Liver (tissue), 9 donors: ENCODE data around the gene METTL15. TPM values are rescaled to one million over a fixed set of nuclear protein-coding genes. Genes with fewer than 3 reads are reported as not detected.

ENCODE experiments used
- DNase-seq: peaks from one replicate; pipeline ENCODE4 v3.0.0-alpha.2; 2017; ENCODE audit warnings: low spot score
- H3K27ac ChIP-seq, 2 donors: one replicate each; pipeline ENCODE4 v1.7.0; 2013; ENCODE audit warnings: inconsistent platforms in 2 of 2, low read length in 2 of 2, control low read depth in 1 of 2, low read depth in 1 of 2, mild to moderate bottlenecking in 1 of 2
- H3K27me3 ChIP-seq, 4 donors: one replicate each; pipeline versions ENCODE4 v1.6.1 to v1.7.0; 2013; ENCODE audit warnings: low read length in 3 of 4, inconsistent platforms in 1 of 4, mild to moderate bottlenecking in 1 of 4, moderate library complexity in 1 of 4; ENCODE audit not compliant: control insufficient read depth in 4 of 4, insufficient read depth in 4 of 4
- H3K36me3 ChIP-seq, 4 donors: one replicate each; pipeline versions ENCODE4 v1.6.1 to v1.7.0; 2013; ENCODE audit warnings: low read length in 3 of 4, mild to moderate bottlenecking in 3 of 4, low read depth in 1 of 4, moderate library complexity in 1 of 4; ENCODE audit not compliant: control insufficient read depth in 4 of 4, insufficient read depth in 3 of 4
- H3K4me1 ChIP-seq, 4 donors: one replicate each; pipeline versions ENCODE4 v1.6.1 to v1.7.0; 2013; ENCODE audit warnings: low read length in 3 of 4, mild to moderate bottlenecking in 3 of 4, moderate library complexity in 1 of 4; ENCODE audit not compliant: control insufficient read depth in 4 of 4, insufficient read depth in 4 of 4
- H3K4me3 ChIP-seq, 3 donors: one replicate each; pipeline versions ENCODE4 v1.6.1 to v1.7.0; 2013; ENCODE audit warnings: low read length in 3 of 3, control low read depth in 1 of 3, low read depth in 1 of 3, mild to moderate bottlenecking in 1 of 3
- H3K9ac ChIP-seq, 2 donors: one replicate each; pipeline ENCODE4 v1.7.0; 2013; ENCODE audit warnings: low read length in 2 of 2, mild to moderate bottlenecking in 2 of 2, moderate library complexity in 2 of 2, control low read depth in 1 of 2, low read depth in 1 of 2
- H3K9me3 ChIP-seq, 4 donors: one replicate each; pipeline versions ENCODE4 v1.6.1 to v1.7.0; 2013; ENCODE audit warnings: low read length in 3 of 4; ENCODE audit not compliant: control insufficient read depth in 4 of 4
- EGR1 ChIP-seq, 2 donors: IDR thresholded peaks; 2 replicates each; pipeline ENCODE4 v1.6.1; 2016 to 2018; ENCODE audit warnings: antibody characterized with exemption in 2 of 2, low read depth in 2 of 2
- FOXA1 ChIP-seq: IDR thresholded peaks from 2 replicates; pipeline ENCODE4 v1.6.1; 2016; ENCODE audit warnings: antibody characterized with exemption
- FOXA2 ChIP-seq: IDR thresholded peaks from 2 replicates; pipeline ENCODE4 v1.6.1; 2016; ENCODE audit warnings: antibody characterized with exemption
- GABPA ChIP-seq, 2 donors: IDR thresholded peaks in 1 of 2; conservative IDR thresholded peaks in 1 of 2; 2 replicates each; pipeline ENCODE4 v1.6.1; 2016; ENCODE audit warnings: antibody characterized with exemption in 2 of 2, mild to moderate bottlenecking in 1 of 2, moderate library complexity in 1 of 2
- HNF4A ChIP-seq, 2 donors: conservative IDR thresholded peaks; 2 replicates each; pipeline ENCODE4 v1.6.1; 2016; ENCODE audit warnings: antibody characterized with exemption in 2 of 2, mild to moderate bottlenecking in 2 of 2
- HNF4G ChIP-seq: IDR thresholded peaks from 2 replicates; pipeline ENCODE4 v1.6.1; 2016; ENCODE audit warnings: antibody characterized with exemption
- JUND ChIP-seq, 2 donors: IDR thresholded peaks; 2 replicates each; pipeline ENCODE4 v1.6.1; 2016; ENCODE audit warnings: antibody characterized with exemption in 2 of 2
- NR2F2 ChIP-seq: IDR thresholded peaks from 2 replicates; pipeline ENCODE4 v1.6.1; 2016; ENCODE audit warnings: antibody characterized with exemption
- RAD21 ChIP-seq, 2 donors: IDR thresholded peaks; 2 replicates each; pipeline ENCODE4 v1.6.1; 2016; ENCODE audit warnings: antibody characterized with exemption in 2 of 2, mild to moderate bottlenecking in 2 of 2
- RXRA ChIP-seq, 2 donors: IDR thresholded peaks; 2 replicates each; pipeline ENCODE4 v1.6.1; 2017 to 2018; ENCODE audit warnings: antibody characterized with exemption in 2 of 2, mild to moderate bottlenecking in 1 of 2
- SP1 ChIP-seq: IDR thresholded peaks from 2 replicates; pipeline ENCODE4 v1.6.1; 2018; ENCODE audit warnings: antibody characterized with exemption, mild to moderate bottlenecking
- TAF1 ChIP-seq: conservative IDR thresholded peaks from 2 replicates; pipeline ENCODE4 v1.6.1; 2016; ENCODE audit warnings: antibody characterized with exemption, mild to moderate bottlenecking
- YY1 ChIP-seq: IDR thresholded peaks from 2 replicates; pipeline ENCODE4 v1.6.1; 2016; ENCODE audit warnings: antibody characterized with exemption, mild to moderate bottlenecking
- WGBS: extraction: QIAGEN DNeasy Blood & Tissue Kit; methylation state at CpG from one replicate; pipeline ENCODE4 v1.1.7; 2013; 5-methylcytosine and 5-hydroxymethylcytosine counted together
- polyA plus RNA-seq, 2 donors: library from polyadenylated mRNA; stranded (reverse) in 1 of 2; unstranded in 1 of 2; fragments of 200-250 nt in 1 of 2; fragments of >200 nt in 1 of 2; fragmentation: Nextera tagmentation in 1 of 2; extraction: Ambion mirVana in 1 of 2; gene quantifications; one replicate each; pipeline versions ENCODE4 v1.2.1 to v1.2.3, GENCODE V29; 2013 to 2015
- total RNA-seq, 2 donors: library from RNA; depleted of rRNA; stranded (reverse); fragments of >200 nt; gene quantifications; one replicate each; pipeline ENCODE4 v1.2.3, GENCODE V29; 2014
- TF ChIP-seq, protein P1 (sequence below): IDR thresholded peaks from 2 replicates; pipeline ENCODE4 v1.6.1; 2016; ENCODE audit warnings: antibody characterized with exemption
- TF ChIP-seq, protein P2 (sequence below): IDR thresholded peaks from 2 replicates; pipeline ENCODE4 v1.6.1; 2016; ENCODE audit warnings: antibody characterized with exemption
- TF ChIP-seq, protein P3 (sequence below): fragments of 150-350 bp; IDR thresholded peaks from 2 replicates; pipeline ENCODE4 v1.5.1; 2017; ENCODE audit warnings: improper control_type of control experiment, low read depth, low read length; ENCODE audit not compliant: missing input control
- TF ChIP-seq, protein P4 (sequence below): IDR thresholded peaks from 2 replicates; pipeline ENCODE4 v1.6.1; 2016; ENCODE audit warnings: antibody characterized with exemption
- TF ChIP-seq, protein P5 (sequence below): IDR thresholded peaks from 2 replicates; pipeline ENCODE4 v1.6.1; 2016; ENCODE audit warnings: antibody characterized with exemption, mild to moderate bottlenecking
- donor health status: healthy.
- donor health status: healthy.
- donor health status: healthy.
- donor health status: healthy.
- donor health status: healthy.

METTL15 gene
- total and polyA plus RNA-seq, 4 donors: 4.1 to 11.5 (median 8.1) TPM

DNA sequence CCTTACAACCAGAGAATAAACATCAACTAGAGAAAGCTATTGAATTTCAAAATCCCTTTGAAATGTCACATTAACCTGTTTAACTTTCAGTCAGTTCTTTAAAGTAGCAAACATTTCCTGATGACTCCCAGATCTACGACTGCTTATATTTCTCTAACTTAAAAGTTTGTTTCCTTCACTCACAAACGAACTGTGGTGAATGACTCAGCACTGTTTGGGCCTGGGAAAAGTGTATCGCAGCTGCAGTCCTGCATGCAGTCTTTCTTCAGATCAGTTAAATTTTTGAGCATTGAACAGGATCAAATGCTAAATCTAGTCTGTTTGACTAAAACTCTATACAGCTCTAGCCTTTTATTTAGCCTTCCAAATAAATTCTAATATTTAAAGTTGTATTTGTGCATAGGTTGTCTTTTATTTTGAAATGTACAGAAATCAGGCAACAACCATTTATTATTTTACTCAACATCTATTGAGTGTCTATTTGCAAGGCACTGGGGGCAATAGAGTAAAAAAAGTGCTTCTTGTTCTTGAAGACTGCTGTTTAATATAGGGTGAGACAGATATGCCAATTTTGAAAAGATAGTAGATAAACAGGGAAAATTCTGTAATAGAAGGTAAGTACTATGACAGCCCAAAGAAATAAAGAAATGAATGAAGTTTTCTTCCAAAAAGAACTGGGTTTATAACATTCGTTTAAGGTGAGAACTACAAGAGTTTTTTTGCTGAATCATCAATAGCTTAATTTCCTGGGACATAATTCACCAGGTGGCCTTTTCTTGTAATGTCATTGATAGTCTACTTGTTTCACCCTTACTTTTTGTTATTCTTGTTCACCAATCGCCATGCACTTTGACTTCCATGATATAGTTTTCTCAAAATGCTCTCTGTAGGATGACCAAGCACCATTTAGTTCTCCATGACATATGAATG, 235.4 kb downstream of the METTL15 start:
- Histone ChIP-seq H3K4me1 (no peaks in the 10 kb centered on the region), H3K36me3 (no peaks in the 10 kb centered on the region), H3K9me3 (peaks cover 0 to 6% (median 4%) of the 10 kb centered on the region in 4 donors), H3K27me3 (no peaks in the 10 kb centered on the region), H3K9ac (no peak overlapping the region), H3K27ac (no peak overlapping the region), H3K4me3 (no peak overlapping the region)
- no peak for DNase-seq
- TF ChIP-seq TAF1 (no peak), JUND (IDR thresholded peaks at IDR 0.05) (no peak), FOXA1 (no peak), SP1 (no peak), RAD21 (IDR thresholded peaks at IDR 0.05) (no peak), GABPA (IDR thresholded peaks at IDR 0.05 in 1 of 2, conservative IDR thresholded peaks at IDR 0.05 in 1 of 2) (no peak), RXRA (IDR thresholded peaks at IDR 0.05) (no peak), HNF4A (conservative IDR thresholded peaks at IDR 0.05) (no peak), HNF4G (no peak), FOXA2 (no peak), EGR1 (IDR thresholded peaks at IDR 0.05; ENCODE audit: low read depth in 2 of 2) (no peak), YY1 (no peak), NR2F2 (no peak)
- TF ChIP-seq, protein P1, sequence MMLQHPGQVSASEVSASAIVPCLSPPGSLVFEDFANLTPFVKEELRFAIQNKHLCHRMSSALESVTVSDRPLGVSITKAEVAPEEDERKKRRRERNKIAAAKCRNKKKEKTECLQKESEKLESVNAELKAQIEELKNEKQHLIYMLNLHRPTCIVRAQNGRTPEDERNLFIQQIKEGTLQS: no peak
- TF ChIP-seq, protein P2, sequence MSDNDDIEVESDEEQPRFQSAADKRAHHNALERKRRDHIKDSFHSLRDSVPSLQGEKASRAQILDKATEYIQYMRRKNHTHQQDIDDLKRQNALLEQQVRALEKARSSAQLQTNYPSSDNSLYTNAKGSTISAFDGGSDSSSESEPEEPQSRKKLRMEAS: no peak
- TF ChIP-seq, protein P3, sequence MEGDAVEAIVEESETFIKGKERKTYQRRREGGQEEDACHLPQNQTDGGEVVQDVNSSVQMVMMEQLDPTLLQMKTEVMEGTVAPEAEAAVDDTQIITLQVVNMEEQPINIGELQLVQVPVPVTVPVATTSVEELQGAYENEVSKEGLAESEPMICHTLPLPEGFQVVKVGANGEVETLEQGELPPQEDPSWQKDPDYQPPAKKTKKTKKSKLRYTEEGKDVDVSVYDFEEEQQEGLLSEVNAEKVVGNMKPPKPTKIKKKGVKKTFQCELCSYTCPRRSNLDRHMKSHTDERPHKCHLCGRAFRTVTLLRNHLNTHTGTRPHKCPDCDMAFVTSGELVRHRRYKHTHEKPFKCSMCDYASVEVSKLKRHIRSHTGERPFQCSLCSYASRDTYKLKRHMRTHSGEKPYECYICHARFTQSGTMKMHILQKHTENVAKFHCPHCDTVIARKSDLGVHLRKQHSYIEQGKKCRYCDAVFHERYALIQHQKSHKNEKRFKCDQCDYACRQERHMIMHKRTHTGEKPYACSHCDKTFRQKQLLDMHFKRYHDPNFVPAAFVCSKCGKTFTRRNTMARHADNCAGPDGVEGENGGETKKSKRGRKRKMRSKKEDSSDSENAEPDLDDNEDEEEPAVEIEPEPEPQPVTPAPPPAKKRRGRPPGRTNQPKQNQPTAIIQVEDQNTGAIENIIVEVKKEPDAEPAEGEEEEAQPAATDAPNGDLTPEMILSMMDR: no peak
- TF ChIP-seq, protein P4, sequence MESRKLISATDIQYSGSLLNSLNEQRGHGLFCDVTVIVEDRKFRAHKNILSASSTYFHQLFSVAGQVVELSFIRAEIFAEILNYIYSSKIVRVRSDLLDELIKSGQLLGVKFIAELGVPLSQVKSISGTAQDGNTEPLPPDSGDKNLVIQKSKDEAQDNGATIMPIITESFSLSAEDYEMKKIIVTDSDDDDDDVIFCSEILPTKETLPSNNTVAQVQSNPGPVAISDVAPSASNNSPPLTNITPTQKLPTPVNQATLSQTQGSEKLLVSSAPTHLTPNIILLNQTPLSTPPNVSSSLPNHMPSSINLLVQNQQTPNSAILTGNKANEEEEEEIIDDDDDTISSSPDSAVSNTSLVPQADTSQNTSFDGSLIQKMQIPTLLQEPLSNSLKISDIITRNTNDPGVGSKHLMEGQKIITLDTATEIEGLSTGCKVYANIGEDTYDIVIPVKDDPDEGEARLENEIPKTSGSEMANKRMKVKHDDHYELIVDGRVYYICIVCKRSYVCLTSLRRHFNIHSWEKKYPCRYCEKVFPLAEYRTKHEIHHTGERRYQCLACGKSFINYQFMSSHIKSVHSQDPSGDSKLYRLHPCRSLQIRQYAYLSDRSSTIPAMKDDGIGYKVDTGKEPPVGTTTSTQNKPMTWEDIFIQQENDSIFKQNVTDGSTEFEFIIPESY: no peak
- TF ChIP-seq, protein P5, sequence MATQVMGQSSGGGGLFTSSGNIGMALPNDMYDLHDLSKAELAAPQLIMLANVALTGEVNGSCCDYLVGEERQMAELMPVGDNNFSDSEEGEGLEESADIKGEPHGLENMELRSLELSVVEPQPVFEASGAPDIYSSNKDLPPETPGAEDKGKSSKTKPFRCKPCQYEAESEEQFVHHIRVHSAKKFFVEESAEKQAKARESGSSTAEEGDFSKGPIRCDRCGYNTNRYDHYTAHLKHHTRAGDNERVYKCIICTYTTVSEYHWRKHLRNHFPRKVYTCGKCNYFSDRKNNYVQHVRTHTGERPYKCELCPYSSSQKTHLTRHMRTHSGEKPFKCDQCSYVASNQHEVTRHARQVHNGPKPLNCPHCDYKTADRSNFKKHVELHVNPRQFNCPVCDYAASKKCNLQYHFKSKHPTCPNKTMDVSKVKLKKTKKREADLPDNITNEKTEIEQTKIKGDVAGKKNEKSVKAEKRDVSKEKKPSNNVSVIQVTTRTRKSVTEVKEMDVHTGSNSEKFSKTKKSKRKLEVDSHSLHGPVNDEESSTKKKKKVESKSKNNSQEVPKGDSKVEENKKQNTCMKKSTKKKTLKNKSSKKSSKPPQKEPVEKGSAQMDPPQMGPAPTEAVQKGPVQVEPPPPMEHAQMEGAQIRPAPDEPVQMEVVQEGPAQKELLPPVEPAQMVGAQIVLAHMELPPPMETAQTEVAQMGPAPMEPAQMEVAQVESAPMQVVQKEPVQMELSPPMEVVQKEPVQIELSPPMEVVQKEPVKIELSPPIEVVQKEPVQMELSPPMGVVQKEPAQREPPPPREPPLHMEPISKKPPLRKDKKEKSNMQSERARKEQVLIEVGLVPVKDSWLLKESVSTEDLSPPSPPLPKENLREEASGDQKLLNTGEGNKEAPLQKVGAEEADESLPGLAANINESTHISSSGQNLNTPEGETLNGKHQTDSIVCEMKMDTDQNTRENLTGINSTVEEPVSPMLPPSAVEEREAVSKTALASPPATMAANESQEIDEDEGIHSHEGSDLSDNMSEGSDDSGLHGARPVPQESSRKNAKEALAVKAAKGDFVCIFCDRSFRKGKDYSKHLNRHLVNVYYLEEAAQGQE: no peak
- WGBS: 70% methylated on average over 5 of the region's 5 CpGs
